Smooth muscle cell (in vitro differentiated cells): ENCODE data around the gene PLA2G12A. TPM values are rescaled to one million over a fixed set of nuclear protein-coding genes. Genes with fewer than 3 reads are reported as not detected.
"Not testable (repeated sequence)": the region's sequence is repeated elsewhere in the genome, so short reads cannot be mapped to it uniquely, and the experiment has no call there.

Experiments
- DNase-seq: peaks from one replicate; lab custom pipeline; 2025; ENCODE audit not compliant: unreplicated experiment; lab: John Stamatoyannopoulos, UW
- H2AFZ ChIP-seq: fragments of 200-600 bp; sonication (generic); 2 replicates; pipeline ENCODE4 v1.6.0; 2016; ENCODE audit warnings: antibody characterized with exemption, low read depth, mild to moderate bottlenecking
- H3F3A ChIP-seq: fragments of 200-600 bp; sonication (generic); 2 replicates; pipeline ENCODE4 v1.6.0; 2017; ENCODE audit warnings: antibody characterized with exemption, low read depth
- H3K27ac ChIP-seq: fragments of 200-600 bp; sonication (generic); 2 replicates; pipeline ENCODE4 v1.5.1; 2016; ENCODE audit warnings: low read depth, mild to moderate bottlenecking
- H3K27me3 ChIP-seq: fragments of 200-600 bp; sonication (generic); 2 replicates; pipeline ENCODE4 v1.6.1; 2016; ENCODE audit warnings: low read depth, mild to moderate bottlenecking
- H3K36me3 ChIP-seq: fragments of 200-600 bp; sonication (generic); 2 replicates; pipeline ENCODE4 v1.5.1; 2016; ENCODE audit warnings: low read depth
- H3K4me1 ChIP-seq: fragments of 200-600 bp; sonication (generic); 2 replicates; pipeline ENCODE4 v1.5.1; 2016; ENCODE audit warnings: low read depth
- H3K4me2 ChIP-seq: fragments of 200-600 bp; sonication (generic); 2 replicates; pipeline ENCODE4 v1.6.0; 2016; ENCODE audit warnings: mild to moderate bottlenecking
- H3K4me3 ChIP-seq: fragments of 200-600 bp; sonication (generic); 2 replicates; pipeline ENCODE4 v1.5.1; 2016; ENCODE audit warnings: mild to moderate bottlenecking
- H3K79me2 ChIP-seq: fragments of 200-600 bp; sonication (generic); 2 replicates; pipeline ENCODE4 v1.6.0; 2016; ENCODE audit warnings: low read depth, mild to moderate bottlenecking
- H3K9ac ChIP-seq: fragments of 200-600 bp; sonication (generic); 2 replicates; pipeline ENCODE4 v1.6.0; 2016; ENCODE audit warnings: low read depth
- H3K9me3 ChIP-seq: fragments of 200-600 bp; sonication (generic); replicated peaks from 2 replicates; pipeline ENCODE4 v1.5.1; 2016; ENCODE audit warnings: low read depth
- H4K20me1 ChIP-seq: fragments of 200-600 bp; sonication (generic); 2 replicates; pipeline ENCODE4 v1.6.0; 2016; ENCODE audit warnings: low read depth
- CTCF ChIP-seq: fragments of 200-600 bp; sonication (generic); IDR thresholded peaks from 2 replicates; pipeline ENCODE4 v1.5.1; 2017; ENCODE audit warnings: borderline replicate concordance, mild to moderate bottlenecking, antibody characterized with exemption; ENCODE audit not compliant: insufficient read depth, poor library complexity, severe bottlenecking
- WGBS: methylation state at CpG from one replicate; pipeline ENCODE4 v1.1.7; 2016; ENCODE audit warnings: low lambda C conversion rate; 5-methylcytosine and 5-hydroxymethylcytosine counted together
- polyA plus RNA-seq: library from polyadenylated mRNA; unstranded; fragments of >200 nt; fragmentation: Nextera tagmentation; extraction: Ambion mirVana; gene quantifications from 2 replicates; pipeline ENCODE4 v1.2.1, GENCODE V29; 2016
- total RNA-seq: library from RNA; depleted of rRNA; stranded (reverse); fragments of >200 nt; gene quantifications from 2 replicates; pipeline ENCODE4 v1.2.3, GENCODE V29; 2014

Gene PLA2G12A
- total and polyA plus RNA-seq, 2 experiments from 2014 or later, result 36.8 to 56.5 TPM

- H3K4me2 ChIP-seq, result no peak overlapping the region
- TF ChIP-seq CTCF, result no peak
- no peak overlapping the region for H3K27ac ChIP-seq
- H3K9me3 ChIP-seq, result no peaks in the 10 kb centered on the region
- H3K27me3 ChIP-seq, result no peaks in the 10 kb centered on the region
- no peaks in the 10 kb centered on the region for H3K36me3 ChIP-seq
- H2AFZ ChIP-seq, result no peak overlapping the region
- WGBS, result 100% methylated on average over 2 of the region's 2 CpGs
- H3F3A ChIP-seq, result no peaks in the 10 kb centered on the region
- H3K4me3 ChIP-seq, result no peak overlapping the region
- no peak overlapping the region for H3K9ac ChIP-seq
- H3K79me2 ChIP-seq, result no peaks in the 10 kb centered on the region
- no peaks in the 10 kb centered on the region for H4K20me1 ChIP-seq
- peaks cover 6% of the 10 kb centered on the region for H3K4me1 ChIP-seq
- no peak for DNase-seq
Measured at GRCh38 chr4:109682875-109683274, 47.0 kb downstream of the PLA2G12A start.

GRCh38 chr4:109678925-109679324, 50.9 kb downstream of the PLA2G12A start:
- not testable (repeated sequence) for H3K27me3 ChIP-seq
- 98% methylated on average over 12 of the region's 14 CpGs for WGBS

GRCh38 chr4:109678472-109678871, 51.4 kb downstream of the PLA2G12A start:
- WGBS, result 100% methylated on average over 21 of the region's 28 CpGs
- not testable (repeated sequence) for H2AFZ ChIP-seq, H3K9me3 ChIP-seq, H3F3A ChIP-seq, H4K20me1 ChIP-seq, H3K27ac ChIP-seq, H3K36me3 ChIP-seq, H3K27me3 ChIP-seq, H3K4me1 ChIP-seq, H3K4me3 ChIP-seq, H3K4me2 ChIP-seq, H3K79me2 ChIP-seq, DNase-seq, H3K9ac ChIP-seq

More at GRCh38 chr4:109678925-109679324, 50.9 kb downstream of the PLA2G12A start:
- H3K9ac ChIP-seq, H3K9me3 ChIP-seq, H4K20me1 ChIP-seq, H3K4me1 ChIP-seq, H3K4me2 ChIP-seq, H2AFZ ChIP-seq, H3F3A ChIP-seq, H3K4me3 ChIP-seq, H3K27ac ChIP-seq, H3K79me2 ChIP-seq, DNase-seq, H3K36me3 ChIP-seq: not testable (repeated sequence)

GRCh38 chr4:109676886-109677285, 53.0 kb downstream of the PLA2G12A start:
- Histone ChIP-seq H4K20me1 (no peaks in the 10 kb centered on the region), H3K27me3 (no peaks in the 10 kb centered on the region), H2AFZ (no peak overlapping the region), H3F3A (no peaks in the 10 kb centered on the region), H3K4me2 (no peak overlapping the region), H3K4me1 (no peaks in the 10 kb centered on the region), H3K9me3 (no peaks in the 10 kb centered on the region), H3K9ac (no peak overlapping the region), H3K27ac (no peak overlapping the region), H3K79me2 (no peaks in the 10 kb centered on the region), H3K4me3 (no peak overlapping the region), H3K36me3 (no peaks in the 10 kb centered on the region)
- TF ChIP-seq CTCF, result no peak
- no peak for DNase-seq
- WGBS, result 96% methylated on average over 1 of the region's 1 CpG

GRCh38 chr4:109675843-109676242, 54.0 kb downstream of the PLA2G12A start:
- H3K27me3 ChIP-seq, result no peaks in the 10 kb centered on the region
- H3K4me3 ChIP-seq, result no peak overlapping the region
- no peak overlapping the region for H3K4me2 ChIP-seq
- DNase-seq, result no peak
- no peaks in the 10 kb centered on the region for H3K4me1 ChIP-seq
- H3K79me2 ChIP-seq, result no peaks in the 10 kb centered on the region
- no peak overlapping the region for H3K9ac ChIP-seq
- no peak overlapping the region for H3K27ac ChIP-seq
- no peak overlapping the region for H2AFZ ChIP-seq
- no peaks in the 10 kb centered on the region for H3K36me3 ChIP-seq
- no peaks in the 10 kb centered on the region for H4K20me1 ChIP-seq
- no peak for TF ChIP-seq CTCF
- 94% methylated on average over 1 of the region's 1 CpG for WGBS
- H3F3A ChIP-seq, result no peaks in the 10 kb centered on the region
- H3K9me3 ChIP-seq, result peaks cover 6% of the 10 kb centered on the region
